GM19467 (cell line): ENCODE results near the gene CCDC33.
"Not testable (repeated sequence)": the region's sequence is repeated elsewhere in the genome, so short reads cannot be mapped to it uniquely, and the experiment has no call there.

Experiments
- ATAC-seq: cut with Tn5 transposase; IDR thresholded peaks from one replicate; pipeline ENCODE4 v1.9.1; 2021; ENCODE audit warnings: mild to moderate bottlenecking, moderate library complexity; ENCODE audit not compliant: unreplicated experiment

The CCDC33 gene

DNA sequence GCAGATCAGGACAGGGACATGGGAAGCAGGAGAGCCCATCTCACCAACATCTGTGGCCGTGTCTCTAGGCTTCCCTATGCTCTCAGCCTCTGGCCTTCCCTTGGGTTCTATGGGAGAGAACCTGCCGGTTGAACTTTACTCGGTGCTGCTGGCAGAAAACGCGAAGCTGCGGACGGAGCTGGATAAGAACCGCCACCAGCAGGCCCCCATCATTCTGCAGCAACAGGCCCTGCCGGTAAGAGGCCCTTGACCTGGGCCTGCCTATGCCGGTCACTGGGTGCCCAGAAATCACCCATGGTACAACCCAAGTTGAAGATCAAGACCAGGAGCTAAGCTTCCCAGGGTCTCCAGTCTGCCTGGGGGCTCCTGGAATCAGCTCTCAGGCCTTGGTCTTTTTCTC is 96.5 kb downstream of the CCDC33 start:
- ATAC-seq = no peak

DNA sequence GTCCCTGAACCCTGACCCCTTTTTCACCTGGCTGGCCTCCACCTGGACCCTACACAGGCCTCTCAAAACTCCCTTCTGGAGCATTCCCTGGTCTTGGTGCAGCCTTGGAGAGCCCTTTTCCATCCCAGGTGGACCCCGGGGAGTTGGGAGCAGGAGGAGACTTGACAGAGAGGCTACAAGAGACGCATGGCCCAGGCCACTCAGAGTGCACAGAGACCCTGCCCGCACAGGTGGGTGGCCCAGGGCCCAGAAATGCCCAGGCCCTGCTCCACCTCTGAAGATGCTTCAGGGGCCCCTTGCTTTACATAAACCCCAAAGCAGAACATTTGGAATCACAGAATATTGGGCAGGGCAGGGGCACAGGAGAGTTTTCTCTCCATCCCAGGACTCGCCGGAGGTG is 97.0 kb downstream of the CCDC33 start:
- ATAC-seq = no peak

DNA sequence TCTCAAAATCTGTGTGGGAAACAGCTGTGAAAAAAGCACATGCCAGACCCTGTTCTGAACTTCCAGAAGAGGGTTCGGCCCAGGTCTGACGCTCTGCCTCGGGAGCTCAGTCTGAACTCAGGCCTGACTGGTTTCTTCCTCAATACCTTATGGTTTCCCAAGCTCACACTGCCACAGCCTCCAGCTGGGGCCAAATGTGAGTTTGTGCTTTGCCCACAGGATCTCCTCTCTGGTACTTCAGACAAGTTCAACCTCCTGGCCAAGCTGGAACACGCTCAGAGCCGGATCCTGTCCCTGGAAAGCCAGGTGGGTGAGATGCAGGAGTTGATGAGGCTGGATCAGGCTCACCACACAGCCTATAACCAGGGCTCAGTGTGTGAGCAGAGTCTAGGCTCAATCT is 97.5 kb downstream of the CCDC33 start:
- ATAC-seq = no peak

DNA sequence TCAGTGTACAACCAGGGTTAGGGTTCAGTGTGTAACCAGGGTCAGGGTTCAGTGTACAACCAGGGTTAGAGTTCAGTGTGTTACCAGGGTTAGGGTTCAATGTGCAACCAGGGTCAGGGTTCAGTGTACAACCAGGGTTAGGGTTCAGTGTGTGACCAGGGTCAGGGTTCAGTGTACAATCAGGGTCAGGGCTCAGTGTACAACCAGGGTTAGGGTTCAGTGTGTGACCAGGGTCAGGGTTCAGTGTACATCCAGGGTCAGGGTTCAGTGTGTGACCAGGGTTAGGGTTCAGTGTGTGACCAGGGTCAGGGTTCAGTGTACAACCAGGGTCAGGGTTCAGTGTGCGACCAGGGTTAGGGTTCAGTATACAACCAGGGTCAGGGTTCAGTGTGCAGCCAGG is 98.0 kb downstream of the CCDC33 start:
- no peak for ATAC-seq

DNA sequence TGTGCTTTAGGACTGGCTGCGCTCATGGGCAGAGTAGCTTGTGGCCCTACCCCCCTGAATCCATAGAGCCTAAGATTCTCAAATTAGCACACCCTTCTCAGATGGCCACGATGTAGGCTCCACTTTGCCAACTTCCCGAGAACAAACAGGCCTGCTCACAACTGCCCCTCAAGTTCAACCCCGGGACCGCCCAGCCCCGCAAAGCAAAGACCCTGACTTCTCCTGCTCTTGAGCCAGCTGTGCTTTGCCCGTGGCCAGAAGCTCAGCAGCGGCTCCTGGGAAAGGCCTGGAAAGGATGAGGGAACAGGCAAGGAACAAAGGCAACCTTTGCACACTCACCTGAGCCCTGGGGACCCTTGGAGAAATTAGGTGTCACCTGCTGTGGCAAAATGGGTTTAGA is 99.3 kb downstream of the CCDC33 start:
- ATAC-seq = no peak

DNA sequence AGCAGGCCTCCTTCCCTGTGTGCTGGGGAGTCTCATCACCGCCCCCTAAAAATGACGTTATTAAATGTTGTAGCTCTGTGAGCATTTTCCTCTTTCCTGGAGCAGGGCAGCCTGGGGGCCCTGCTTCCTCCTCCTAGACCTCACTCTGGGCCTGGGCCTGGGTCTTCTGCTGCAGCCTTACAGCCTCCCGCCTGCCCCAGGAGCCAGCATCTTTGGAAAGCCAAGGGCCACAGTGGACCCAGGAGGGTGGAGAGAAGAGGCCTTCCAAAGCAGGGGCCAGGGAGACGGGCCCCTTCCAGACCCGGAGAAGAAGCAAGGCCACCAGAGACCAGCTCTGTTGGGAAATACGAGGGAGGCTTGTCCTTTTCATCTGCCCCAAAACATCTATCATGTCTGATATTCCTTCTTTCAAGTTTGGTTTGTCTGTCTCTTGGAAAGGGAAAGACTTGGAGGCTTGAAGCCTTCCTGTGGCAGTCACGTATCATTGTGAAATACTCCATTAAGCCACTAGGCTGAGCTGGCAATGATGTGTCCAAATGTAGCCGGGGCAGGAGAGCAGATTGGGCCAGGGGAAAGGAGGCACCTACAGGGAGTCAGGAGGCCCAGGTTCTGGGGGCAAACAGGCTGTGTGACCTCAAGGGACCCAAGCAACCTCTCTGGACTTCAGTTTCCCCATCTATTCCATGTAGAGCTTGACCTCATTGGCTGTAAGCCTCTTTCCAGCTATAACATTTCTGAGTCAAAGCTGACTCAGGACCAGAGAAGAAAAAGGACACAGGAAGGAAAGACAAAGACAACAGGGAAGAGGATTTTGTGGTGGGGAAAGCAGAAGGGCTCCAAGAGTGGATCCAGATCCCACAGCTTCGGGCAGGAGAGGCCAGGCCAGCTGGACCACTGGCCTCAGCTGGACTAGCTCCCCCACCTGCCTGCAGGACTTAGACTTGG is 100.2 kb downstream of the CCDC33 start:
- ATAC-seq = no peak

DNA sequence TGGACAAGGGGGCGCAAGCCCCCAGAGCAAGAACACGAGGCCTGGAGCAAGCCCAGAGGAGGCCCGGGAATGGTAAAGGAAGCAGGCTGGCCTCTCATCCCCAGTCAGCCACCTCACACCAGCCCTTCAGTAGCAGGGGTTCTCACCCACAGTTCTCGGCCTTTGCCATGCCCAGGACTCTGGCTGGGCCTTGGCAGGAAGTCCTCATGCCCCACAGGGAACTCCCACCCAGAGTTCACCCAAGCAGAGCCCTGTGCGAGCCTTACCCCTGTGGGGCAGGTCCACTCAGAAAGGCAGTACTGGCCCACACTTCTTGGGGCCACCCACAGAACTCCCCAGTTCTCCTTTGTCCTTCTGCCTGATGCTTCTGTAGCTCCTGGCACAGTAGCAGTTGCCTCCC is 101.0 kb downstream of the CCDC33 start:
- no peak for ATAC-seq

DNA sequence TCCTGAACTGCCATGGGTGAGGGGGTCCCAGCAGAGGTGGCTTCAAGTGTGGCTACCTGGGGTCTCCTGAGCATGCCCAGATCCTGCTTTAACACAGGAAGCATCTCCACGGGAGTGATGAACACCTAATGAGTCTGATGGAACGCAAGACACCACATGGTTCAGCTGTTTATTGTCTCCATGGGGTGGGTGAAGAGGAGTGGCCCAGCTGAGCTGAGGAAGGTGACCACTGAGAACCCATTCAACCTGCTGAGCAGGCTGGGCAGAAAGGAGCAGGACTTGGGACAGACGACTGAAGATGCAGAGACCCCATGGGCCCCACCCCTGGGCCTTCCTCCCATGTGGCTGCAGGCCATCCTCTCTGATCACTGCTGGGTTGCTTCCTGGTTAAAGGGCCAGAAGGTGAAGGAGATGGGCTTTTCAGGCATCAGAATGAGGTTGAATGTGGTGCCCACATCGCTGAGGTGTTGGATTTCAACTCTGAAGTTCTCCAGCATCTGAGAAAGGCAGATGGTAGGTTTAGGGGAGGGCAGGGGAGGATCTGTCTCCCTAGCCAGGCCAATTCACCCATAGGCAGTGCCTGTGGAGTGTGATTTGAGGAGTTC is 101.6 kb downstream of the CCDC33 start:
- ATAC-seq = no peak

DNA sequence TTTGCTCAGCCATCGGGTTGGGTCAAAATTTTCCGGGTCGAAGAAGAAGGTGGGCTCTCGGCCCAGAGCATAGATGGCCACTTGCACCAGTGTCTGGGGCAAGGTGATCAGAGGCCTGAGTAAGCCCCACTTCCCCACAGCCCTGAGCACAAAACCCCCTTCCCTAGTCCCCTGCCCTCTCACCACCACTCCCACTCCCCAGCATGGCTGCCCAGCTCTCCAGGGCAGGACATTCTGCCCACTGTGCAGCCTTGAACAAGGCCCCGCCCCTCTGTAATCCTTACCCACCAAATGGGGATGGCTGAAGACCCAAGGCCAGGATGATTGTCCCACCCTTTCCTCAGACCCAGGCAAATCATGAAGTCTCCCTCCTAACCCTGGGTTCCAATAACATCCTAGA is 102.5 kb downstream of the CCDC33 start:
- ATAC-seq = no peak

DNA sequence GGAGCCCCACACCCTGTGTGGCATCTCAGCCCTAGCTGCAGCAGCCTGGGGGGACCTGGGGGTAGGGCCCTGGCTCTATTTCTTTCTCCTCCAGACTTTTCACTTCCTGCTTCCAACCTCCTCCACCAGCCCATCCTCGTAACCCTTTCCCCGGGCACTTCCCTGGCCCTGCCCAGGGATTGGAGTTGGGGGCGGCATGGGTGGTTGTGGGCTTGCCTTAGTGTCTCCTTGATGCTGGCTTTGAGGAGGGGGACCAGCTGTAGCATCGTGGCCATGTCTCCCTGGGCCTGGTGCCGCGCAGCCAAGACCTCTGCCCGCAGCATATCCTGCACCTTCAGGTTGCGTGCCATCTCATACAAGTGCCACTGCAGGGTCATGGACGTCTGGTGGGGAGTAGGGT is 103.2 kb downstream of the CCDC33 start:
- ATAC-seq = no peak

DNA sequence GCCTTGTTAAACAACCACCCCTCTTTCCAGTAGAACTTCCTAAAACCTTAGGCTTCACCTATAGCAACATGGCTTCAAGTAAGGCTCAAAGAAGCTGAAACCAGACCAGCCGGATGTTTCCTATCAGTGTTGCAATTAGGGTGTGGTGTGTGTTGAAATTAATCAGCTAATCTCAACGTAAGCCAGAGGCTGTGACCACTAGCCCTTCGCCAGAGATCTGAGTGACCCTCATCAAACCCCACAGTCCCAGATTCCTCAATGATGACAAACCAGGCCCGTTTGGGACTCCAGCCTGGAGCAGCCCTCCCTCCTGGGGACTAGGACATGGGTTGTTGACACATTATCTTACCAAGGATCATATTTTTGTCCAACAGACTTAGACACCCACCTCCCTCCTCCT is 104.0 kb downstream of the CCDC33 start:
- ATAC-seq = no peak

DNA sequence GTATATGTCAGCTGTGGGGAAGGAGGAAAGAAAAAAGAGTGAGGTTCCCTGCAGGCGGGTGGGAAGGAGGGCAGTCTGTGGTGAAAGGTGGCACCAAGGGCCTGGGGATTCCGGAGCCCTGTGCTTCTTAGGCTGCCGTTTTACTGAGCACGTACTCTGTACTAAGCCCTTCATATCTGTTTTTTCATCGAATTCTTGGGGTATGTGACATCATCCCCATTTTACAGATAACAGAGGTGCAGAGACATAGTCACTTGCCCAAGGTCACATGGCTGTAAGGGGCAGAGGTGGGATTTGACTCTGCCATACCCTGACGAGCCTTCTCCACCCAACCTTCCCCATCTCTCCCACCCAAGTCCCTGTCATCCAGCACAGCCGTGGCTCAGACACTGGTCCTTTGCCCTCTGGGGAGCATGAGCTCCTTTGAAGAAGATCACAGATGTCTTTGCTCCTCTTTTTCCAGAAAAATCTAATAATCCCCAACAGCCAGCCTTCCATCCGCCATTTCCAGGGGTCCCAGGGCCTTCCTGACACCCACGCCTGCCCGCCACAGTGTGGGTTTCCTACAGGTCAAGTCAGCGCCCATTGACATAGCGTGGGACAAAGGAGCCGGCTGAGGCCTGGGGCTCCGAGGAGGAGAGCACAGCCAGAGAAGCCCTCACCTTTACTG is 107.1 kb downstream of the CCDC33 start:
- no peak for ATAC-seq

DNA sequence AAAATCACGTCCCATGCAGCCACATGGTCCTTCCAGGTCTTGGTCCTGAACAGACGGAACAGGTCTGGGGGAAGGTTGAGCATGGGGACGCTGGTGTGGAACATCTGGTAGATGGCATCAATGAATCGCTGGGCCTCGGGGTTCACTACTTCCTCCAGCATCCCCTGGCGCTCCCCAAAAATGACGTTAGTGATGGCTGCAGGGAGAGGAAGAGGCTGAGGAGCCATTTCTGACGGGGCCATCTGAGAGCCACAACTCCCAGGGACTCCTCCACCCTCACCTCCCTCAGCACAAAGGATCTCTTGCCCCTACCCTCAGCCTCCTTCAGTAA is 107.6 kb downstream of the CCDC33 start:
- ATAC-seq = no peak

DNA sequence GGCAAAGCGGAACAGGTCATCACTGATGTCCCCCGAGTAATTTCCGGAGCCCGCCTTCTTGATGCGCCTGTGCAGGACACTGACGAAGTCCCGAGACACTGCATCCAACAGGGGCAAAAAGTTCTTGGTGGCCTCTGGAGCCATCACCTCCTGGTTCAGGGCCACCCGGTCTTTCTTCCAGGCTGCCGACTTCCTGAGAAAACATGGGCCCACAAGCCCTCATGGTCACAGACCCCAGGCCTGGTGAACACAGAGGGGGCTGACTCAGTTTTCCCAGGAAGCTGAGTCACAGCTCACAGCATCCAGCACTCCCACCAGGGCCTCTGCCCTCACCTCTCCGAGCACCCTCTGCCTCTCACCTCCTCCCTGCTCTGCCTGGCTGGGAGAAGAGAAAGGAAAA is 108.9 kb downstream of the CCDC33 start:
- no peak for ATAC-seq

DNA sequence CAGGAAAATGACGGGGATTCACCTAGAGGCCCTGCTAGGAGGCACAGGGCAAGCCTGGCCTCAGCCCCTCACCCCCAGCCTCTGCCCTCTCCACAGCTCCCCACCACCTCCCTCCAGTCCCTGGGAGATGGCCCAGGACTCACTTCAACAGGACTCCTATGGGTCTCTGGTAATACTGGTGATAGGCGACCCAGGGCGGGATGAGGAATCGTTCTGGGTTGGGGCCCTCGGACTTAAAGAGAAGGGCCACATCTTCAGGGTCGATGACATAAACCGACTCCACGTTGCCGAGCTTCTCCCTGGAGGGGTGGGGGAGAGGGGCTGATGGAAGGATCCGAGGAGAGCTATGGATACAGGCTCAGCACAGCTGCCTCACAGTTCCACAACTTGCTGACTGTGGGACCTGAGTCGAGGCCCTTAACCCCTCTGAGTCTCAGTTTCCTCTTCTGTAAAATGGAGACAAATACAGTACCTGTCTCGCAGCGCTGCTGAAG is 111.7 kb downstream of the CCDC33 start:
- ATAC-seq = no peak

DNA sequence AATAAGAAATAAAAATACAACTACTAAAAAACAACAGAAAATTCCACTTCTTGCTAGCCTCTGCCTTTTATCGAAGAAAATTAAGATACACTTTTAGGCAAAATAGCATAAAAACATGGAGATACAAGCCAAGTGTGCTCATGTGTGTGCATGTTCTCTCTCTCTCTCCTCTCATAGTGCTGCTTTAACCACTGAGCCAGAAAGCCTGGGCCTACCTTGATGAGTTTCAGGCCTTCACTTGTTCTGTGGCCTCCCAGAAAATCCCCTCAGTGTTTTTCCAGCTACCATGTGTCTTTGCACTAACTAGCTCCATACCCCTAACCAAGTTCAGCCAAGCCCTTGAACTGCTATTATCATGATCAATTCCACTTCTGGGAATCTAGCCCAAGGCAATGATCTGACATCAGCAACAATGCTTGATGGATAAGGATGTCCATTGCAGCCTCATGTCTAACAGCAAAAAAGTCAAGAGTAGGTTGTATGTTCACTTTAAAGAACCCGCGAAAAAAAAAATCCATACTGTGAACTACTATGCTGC is 113.2 kb downstream of the CCDC33 start:
- ATAC-seq = no peak

DNA sequence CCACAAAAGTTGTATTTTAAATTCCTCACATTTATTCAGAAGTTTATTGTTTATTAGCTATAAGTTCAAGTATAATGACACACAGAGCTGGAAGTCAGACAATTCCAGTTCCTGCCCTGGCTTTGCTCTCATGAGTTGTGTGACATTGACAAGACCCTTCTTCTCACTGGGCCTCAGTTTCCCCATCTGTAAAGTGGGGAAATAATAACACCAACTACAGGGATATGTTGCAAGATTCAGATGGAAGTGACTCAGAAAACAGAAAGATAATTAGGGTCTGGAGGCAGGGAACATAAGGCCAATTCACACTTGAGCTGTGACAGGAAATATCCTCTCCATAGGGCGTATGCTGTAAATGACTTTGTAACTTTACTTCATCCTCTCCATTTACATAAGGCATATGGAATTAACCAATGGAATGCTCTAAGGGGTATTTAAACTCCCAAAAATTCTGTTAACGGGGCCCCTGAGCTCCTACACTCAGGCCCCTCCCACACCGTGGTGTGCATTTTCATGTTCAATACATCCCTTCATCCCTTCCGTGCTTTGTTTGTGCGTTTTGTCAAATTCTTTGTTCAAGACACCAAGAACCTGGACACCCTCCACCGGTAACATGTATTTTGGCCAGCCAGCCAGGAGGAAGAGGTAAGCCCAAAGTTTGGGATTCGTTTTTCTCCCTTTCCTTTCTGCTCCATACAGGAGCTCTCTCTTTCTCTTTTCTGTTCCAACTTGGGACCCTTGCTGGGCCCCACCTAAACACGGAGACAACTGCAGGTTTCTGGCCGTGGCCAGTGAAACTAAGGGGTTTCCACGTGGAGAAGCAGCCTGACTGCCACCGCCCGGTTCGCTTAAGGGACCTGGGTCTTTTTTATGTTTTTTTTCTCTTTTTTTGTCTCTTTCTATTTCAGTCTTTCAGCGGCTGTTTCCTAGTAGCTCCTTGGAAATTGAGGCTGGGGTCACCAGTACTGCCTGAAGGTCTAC is 114.5 kb downstream of the CCDC33 start:
- no peak for ATAC-seq

DNA sequence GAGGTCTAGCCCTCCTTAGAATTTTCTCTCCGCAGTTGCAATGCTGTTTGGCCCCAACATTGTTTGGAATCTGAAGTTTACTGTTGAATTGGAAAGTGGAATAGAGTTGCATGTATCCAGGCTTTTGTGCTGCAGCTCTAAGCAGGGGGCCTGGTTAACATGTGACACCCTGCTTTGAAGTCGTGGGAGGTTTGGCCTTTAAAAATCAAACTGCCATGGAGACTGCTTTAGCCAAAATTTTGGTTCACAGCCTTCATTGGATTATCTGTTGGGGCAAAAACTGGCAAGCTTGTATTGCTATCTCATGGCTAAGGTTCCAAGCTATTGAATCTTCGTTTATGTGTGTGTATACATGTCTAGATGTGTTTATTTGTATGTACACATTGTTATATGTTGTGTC is 115.5 kb downstream of the CCDC33 start:
- ATAC-seq = no peak

DNA sequence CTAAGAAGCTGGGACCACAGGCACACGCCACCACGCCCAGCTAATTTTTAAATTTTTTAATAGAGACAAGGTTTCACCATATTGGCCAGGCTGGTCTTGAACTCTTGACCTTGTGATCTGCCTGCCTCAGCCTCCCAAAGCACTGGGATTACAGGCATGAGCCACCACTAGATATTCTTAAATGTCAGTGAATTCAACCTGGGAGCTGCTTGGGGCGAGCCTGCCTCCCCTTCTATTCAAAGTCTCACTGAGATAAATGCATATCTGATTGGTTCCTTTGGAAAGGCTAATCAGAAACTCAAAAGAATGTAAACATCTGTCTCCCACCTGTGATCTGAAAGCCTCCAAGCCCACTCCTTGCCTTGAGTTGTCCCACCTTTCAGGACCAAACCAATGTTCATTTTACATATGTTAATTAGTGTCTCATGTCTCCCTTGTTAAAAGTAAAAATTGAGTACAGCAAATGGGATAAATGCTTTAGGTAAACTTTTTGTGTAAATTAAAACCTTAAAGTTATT is 116.3 kb downstream of the CCDC33 start:
- ATAC-seq = no peak

DNA sequence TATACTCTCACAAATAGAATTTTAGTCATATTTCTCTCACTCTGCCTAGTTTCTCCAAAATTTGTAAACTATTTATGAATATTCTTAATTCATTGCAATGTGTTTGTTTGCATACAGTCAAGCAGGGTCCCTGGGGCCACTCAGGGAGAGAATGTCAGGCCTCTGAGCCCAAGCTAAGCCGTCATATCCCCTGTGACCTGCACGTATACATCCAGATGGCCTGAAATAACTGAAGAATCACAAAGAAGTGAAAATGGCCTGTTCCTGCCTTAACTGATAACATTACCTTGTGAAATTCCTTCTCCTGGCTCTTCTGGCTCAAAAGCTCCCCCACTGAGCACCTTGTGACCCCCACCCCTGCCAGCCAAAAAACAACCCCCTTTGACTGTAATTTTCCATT is 117.9 kb downstream of the CCDC33 start:
- ATAC-seq = not testable (repeated sequence)
